UCSD-AML1 (cell line): ENCODE measurements around the gene CDKN2D.

Experiments used
- DNase-seq: peaks from one replicate; lab custom pipeline; 2025; ENCODE audit not compliant: unreplicated experiment; lab: John Stamatoyannopoulos, UW

CDKN2D gene

GRCh38 chr19:10568826-10569651 lies at the start of gene CDKN2D:
CDKN2D (minus strand) TSS chr19:10568979; CDS start chr19:10568653, 326 bp downstream.
- DNase-seq: peak; percentile 100

- DNase-seq: no peak
These were observed 48.8 kb upstream of the CDKN2D start for GRCh38 chr19:10617409-10618121.

- DNase-seq: no peak
These were observed 46.7 kb upstream of the CDKN2D start for GRCh38 chr19:10615429-10616023.

GRCh38 chr19:10612499-10613119 lies 43.8 kb upstream of the CDKN2D start:
- no peak for DNase-seq

DNA sequence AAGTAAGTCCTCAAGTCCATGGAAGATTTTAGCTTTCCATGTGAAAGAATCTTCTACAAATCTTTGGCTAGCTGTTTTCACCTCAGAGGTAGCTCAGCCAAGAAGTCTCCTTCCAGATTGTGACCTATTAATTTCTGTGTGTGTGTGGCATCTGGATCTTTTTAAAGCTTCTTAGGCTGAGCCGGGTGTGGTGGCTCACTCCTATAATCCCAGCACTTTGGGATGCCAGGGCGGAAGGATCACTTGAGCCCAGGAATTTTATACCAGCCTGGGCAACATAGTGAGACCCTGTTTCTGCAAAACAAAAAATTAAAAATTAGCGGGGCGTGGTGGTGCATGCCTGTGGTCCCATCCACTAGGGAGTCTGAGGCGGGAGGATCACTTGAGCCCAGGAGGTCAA lies 43.1 kb upstream of the CDKN2D start:
- DNase-seq: no peak

DNA sequence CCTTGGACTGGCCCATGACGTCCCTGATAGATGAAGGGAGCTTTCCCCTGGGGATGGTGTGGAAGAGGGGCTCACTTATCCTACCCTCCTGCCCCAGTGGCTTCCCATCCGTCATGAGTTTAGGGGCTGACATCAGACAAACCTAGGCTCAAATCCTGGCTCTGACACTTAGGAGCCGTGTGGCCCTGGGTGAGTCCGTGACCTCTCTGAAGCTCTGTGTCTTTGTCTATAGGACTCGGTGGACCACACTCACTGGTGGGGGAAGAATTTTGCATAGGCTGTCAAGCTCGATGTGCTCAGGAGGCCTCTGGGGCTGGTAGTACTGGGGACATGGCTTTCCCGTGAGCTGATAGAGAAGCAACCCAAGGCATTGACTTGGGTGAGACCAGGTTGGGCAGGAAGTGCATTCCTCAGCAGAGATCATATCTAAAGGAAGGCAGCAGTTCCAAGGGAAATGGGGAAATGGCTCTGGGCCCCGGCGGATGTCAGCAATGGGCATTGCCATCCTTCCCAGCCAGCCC lies 35.7 kb upstream of the CDKN2D start:
- DNase-seq: peak; percentile 51

GRCh38 chr19:10603873-10604459 lies 35.2 kb upstream of the CDKN2D start:
- peak; percentile 51 for DNase-seq

- peak; percentile 72 for DNase-seq
These were observed 34.5 kb upstream of the CDKN2D start for GRCh38 chr19:10603084-10603872.

GRCh38 chr19:10602330-10603083 lies 33.7 kb upstream of the CDKN2D start:
- peak; percentile 88 for DNase-seq

- no peak for DNase-seq
These were observed 33.2 kb upstream of the CDKN2D start for GRCh38 chr19:10601999-10602329.

GRCh38 chr19:10600149-10600548 lies 31.4 kb upstream of the CDKN2D start:
- no peak for DNase-seq

- DNase-seq: no peak
These were observed 25.2 kb upstream of the CDKN2D start for GRCh38 chr19:10593820-10594637.

GRCh38 chr19:10593148-10593547 lies 24.4 kb upstream of the CDKN2D start:
- DNase-seq: no peak

GRCh38 chr19:10587839-10588150 lies 19.0 kb upstream of the CDKN2D start:
- DNase-seq: no peak

DNA sequence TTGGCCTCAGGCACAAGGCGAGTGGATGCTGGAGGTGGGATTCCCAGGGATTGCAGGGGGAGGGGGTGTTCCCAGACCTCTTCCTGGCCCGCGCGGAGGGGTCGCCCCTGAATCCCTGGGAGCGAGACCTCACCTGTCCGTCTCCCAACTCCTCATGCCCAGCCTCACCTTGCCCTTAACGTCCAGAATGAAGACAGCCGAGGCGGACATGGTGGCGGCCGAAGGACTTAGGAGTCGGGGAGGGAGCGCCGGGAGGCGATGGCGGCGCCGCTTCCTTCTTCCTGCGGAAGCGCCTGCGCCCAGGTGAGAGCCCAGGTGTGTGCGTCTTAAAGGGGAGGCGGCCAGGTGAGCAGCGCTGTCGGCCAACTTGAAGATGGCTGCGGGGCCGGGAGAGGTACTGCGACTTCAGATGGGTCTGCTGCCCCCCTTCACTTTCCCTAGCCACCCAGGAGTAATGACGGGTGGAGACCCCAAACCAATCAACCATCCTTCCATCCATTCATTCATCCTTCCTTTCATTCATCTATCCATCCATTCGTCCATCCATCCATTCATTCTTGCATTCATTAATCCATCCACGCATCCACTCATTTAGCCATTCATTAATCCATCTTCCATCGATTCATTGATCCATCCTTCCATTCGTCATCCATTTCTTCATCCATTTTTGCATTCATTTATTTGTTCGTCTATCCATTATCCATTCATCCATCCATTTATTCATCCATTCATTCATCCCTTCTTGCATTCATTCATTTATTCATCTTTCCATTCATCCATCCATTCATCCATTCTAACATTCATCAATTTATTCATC lies 18.5 kb upstream of the CDKN2D start, which contains the start of gene AP1M2:
Gene AP1M2 (minus strand): TSS at position 291 of the 817 bp plus-strand sequence. CDS start 81 bp downstream, at position 210.
- no peak for DNase-seq

- DNase-seq: no peak
These were observed 17.6 kb upstream of the CDKN2D start for GRCh38 chr19:10586396-10586795.

DNA sequence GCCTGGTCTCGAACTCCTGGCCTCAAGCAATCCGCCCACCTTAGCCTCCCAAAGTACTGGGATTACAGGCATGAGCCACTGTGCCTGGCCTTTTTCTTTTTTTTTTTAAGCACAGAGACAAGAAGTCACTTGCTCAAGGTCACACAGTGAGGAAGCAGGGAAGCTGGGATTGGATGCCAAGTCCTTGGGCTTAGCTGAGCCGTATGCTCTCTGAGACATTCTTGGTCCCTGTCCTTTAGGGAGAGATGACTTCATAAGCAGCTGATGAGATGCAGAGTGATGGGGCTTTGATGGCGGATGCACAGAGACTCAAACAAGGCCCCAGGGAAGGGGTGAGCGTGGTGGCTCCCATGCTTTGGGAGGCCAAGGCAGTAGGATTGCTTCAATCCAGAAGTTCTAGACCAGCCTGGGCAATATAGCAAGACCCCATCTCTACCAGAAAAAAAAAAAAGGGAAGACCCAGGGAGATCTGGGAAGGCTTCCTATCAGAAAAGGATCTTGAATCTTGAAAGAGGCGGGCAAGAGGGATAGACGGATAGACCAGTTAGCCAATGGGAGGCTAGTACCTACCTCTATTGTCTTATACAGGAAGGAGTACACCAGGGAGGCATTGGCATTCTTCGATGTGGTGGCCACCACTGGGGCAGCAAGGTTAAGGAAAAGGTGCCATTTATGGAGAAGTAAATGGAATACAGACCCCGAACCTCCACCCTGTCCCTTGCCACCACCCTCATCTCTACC lies 14.4 kb upstream of the CDKN2D start:
- no peak for DNase-seq
